ENCODE data around the gene KDM4C. TPM values are rescaled to one million over a fixed set of nuclear protein-coding genes. Genes with fewer than 3 reads are reported as not detected.

KDM4C gene
- total and polyA plus RNA-seq, 2 of the 4 experiments (the other 2 are of a cell fraction): 11.8 to 23.8 TPM

DNA sequence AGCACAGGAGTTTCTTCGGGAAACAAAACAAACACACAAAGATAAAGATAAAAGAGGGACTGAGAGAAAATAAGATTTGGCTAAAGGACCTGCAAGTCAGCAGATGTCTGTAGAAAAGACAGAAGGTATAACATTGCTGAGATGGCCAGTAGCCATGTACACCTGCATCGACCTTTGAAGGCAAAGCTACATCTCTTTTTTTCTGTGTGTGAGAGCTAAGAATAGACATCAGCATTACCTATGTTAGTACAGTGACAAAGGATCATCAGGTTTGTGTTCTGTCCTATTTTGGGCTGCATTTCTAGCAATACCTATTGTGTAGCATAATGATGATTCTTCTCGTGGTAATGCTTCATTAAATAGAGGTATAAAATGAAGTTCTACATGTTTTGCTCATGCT, 64.9 kb downstream of the KDM4C start:
- H3K79me1 ChIP-seq (ENCODE audit: low read depth in 1 of 2, low read length in 2 of 2): peaks cover 3 to 6% of the 10 kb centered on the region in 2 experiments; a peak in 2 of 4 replicates
- no peak overlapping the region for H2AFZ ChIP-seq (replicated peaks; ENCODE audit: low read length, poor library complexity)
- H3K9me1 ChIP-seq (ENCODE audit: insufficient read depth, low read length): no peaks in the 10 kb centered on the region
- H3K56ac ChIP-seq (ENCODE audit: extremely low read depth, insufficient read depth, low read length): no peak overlapping the region
- BruUV-seq (replicated peaks): no TSS peak
- H3K4me3 ChIP-seq (ENCODE audit: insufficient read depth, low read depth, low read length): no peak overlapping the region
- H3K27ac ChIP-seq (ENCODE audit: insufficient read depth, low read length): no peak overlapping the region
- no peak overlapping the region for H3K4ac ChIP-seq (ENCODE audit: low read depth, low read length)
- H3K36me3 ChIP-seq (ENCODE audit: control insufficient read depth, insufficient read depth, low read length): peaks cover 2% of the 10 kb centered on the region; the same call in 1 of the 2 replicates
- dilution Hi-C loops (cut with HindIII; ENCODE audit: low sequenced_read_pairs, unreplicated experiment) (no loop called here), in situ Hi-C loops (cut with MboI; ENCODE audit: low sequenced_read_pairs) (no loop called here), intact Hi-C loops (cut with micrococcal nuclease) (no loop called here)
- no peaks in the 10 kb centered on the region for H4K20me1 ChIP-seq (ENCODE audit: insufficient read depth, low read length)
- H4K8ac ChIP-seq (ENCODE audit: low read depth in 2 of 2, low read length in 2 of 2): no peak overlapping the region
- no peak overlapping the region for H3K4me2 ChIP-seq (ENCODE audit: low read depth, low read length)
- CTCF ChIA-PET: no interaction called here
- H3K9ac ChIP-seq (ENCODE audit: low read depth, low read length): no peak overlapping the region
- H4K5ac ChIP-seq (ENCODE audit: low read depth, low read length): no peak overlapping the region
- H3K14ac ChIP-seq (replicated peaks; ENCODE audit: low read depth, low read length): no peak overlapping the region
- no peak overlapping the region for H2AK9ac ChIP-seq (replicated peaks; ENCODE audit: low read depth, low read length, poor library complexity)
- POLR2A ChIA-PET (ENCODE audit: unreplicated experiment): no interaction called here
- H2BK120ac ChIP-seq (ENCODE audit: low read depth, low read length): no peak overlapping the region
- no peak overlapping the region for H2AK5ac ChIP-seq (ENCODE audit: low read depth, low read length)
- no peak overlapping the region for H2BK15ac ChIP-seq (ENCODE audit: low read depth, low read length)
- no peak overlapping the region for H3K18ac ChIP-seq (ENCODE audit: low read depth, low read length)
- DNase-seq: no peak
- no peak overlapping the region for H3K23ac ChIP-seq (ENCODE audit: low read depth, low read length)
- no peaks in the 10 kb centered on the region for H3K27me3 ChIP-seq (ENCODE audit: control insufficient read depth, insufficient read depth, low read length)
- no peak overlapping the region for H2BK20ac ChIP-seq (ENCODE audit: low read depth, low read length)
- no peaks in the 10 kb centered on the region for H3K9me3 ChIP-seq (ENCODE audit: control insufficient read depth, insufficient read depth, low read length)
- H2BK5ac ChIP-seq (ENCODE audit: low read depth, low read length, poor library complexity, severe bottlenecking): no peak overlapping the region
- H4K91ac ChIP-seq (ENCODE audit: insufficient read depth, low read depth, low read length): no peak overlapping the region
- no peaks in the 10 kb centered on the region for H3K4me1 ChIP-seq (ENCODE audit: control insufficient read depth, insufficient read depth, low read length)
- no peak for ATAC-seq (ENCODE audit: low read depth)
- no peak for TF ChIP-seq MAZ (IDR thresholded peaks at IDR 0.05; ENCODE audit: borderline replicate concordance, low read depth, low read length)
- TF ChIP-seq RAD21 (IDR thresholded peaks at IDR 0.05; ENCODE audit: low read length): no peak
- TF ChIP-seq, protein P1, sequence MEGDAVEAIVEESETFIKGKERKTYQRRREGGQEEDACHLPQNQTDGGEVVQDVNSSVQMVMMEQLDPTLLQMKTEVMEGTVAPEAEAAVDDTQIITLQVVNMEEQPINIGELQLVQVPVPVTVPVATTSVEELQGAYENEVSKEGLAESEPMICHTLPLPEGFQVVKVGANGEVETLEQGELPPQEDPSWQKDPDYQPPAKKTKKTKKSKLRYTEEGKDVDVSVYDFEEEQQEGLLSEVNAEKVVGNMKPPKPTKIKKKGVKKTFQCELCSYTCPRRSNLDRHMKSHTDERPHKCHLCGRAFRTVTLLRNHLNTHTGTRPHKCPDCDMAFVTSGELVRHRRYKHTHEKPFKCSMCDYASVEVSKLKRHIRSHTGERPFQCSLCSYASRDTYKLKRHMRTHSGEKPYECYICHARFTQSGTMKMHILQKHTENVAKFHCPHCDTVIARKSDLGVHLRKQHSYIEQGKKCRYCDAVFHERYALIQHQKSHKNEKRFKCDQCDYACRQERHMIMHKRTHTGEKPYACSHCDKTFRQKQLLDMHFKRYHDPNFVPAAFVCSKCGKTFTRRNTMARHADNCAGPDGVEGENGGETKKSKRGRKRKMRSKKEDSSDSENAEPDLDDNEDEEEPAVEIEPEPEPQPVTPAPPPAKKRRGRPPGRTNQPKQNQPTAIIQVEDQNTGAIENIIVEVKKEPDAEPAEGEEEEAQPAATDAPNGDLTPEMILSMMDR (conservative IDR thresholded peaks at IDR 0.05; ENCODE audit: low read depth, low read length): no peak
- no peak for TF ChIP-seq SMC3 (IDR thresholded peaks at IDR 0.05; ENCODE audit: low read depth, low read length)
- TF ChIP-seq CEBPB (IDR thresholded peaks at IDR 0.05; ENCODE audit: low read depth, low read length): no peak
- no CpG with 5 or more reads among the region's 3 CpGs for WGBS, 2 experiments (ENCODE audit: extremely low coverage in 2 of 2, insufficient read length in 1 of 2)
